Sigmoid colon (tissue), 3 donors: ENCODE results near the gene FBXO40.

ENCODE experiments used
- POLR2A ChIP-seq, 2 donors: fragments of 450-650 bp; IDR thresholded peaks; one replicate each; pipeline ENCODE4 v1.6.1; 2016; ENCODE audit warnings: antibody characterized with exemption in 2 of 2, mild to moderate bottlenecking in 2 of 2, moderate library complexity in 2 of 2
- TF ChIP-seq, protein P1 (sequence below), 4 experiments: fragments of 450-650 bp in 3 of 4; fragments of 200-600 bp in 1 of 4; IDR thresholded peaks; one replicate each; pipeline ENCODE4 v1.5.1; 2016 to 2019; ENCODE audit warnings: antibody characterized with exemption in 4 of 4, mild to moderate bottlenecking in 3 of 4, moderate library complexity in 2 of 4

DNA sequence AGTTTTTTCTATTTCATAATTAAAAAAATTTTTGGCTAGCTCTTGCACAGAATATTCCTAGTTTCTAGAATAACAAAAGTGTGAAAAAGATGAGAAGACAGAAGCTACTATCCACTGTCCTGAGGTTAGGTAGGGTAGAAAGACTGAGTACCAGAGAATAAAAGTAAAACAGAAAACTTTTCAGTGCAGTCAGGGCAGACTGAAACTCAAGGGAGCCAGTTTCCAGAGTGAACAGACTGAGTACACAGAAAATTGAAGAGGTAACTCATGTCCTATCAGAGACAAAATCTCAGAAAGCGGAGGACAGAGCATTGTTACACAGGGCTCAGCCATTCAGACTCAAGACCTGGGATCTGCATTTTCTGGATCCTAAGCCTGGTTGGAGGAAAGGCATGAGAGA lies 8.8 kb upstream of the FBXO40 start:
- TF ChIP-seq POLR2A (IDR thresholded peaks at IDR 0.05): no peak
- TF ChIP-seq, protein P1, sequence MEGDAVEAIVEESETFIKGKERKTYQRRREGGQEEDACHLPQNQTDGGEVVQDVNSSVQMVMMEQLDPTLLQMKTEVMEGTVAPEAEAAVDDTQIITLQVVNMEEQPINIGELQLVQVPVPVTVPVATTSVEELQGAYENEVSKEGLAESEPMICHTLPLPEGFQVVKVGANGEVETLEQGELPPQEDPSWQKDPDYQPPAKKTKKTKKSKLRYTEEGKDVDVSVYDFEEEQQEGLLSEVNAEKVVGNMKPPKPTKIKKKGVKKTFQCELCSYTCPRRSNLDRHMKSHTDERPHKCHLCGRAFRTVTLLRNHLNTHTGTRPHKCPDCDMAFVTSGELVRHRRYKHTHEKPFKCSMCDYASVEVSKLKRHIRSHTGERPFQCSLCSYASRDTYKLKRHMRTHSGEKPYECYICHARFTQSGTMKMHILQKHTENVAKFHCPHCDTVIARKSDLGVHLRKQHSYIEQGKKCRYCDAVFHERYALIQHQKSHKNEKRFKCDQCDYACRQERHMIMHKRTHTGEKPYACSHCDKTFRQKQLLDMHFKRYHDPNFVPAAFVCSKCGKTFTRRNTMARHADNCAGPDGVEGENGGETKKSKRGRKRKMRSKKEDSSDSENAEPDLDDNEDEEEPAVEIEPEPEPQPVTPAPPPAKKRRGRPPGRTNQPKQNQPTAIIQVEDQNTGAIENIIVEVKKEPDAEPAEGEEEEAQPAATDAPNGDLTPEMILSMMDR (IDR thresholded peaks at IDR 0.05): no peak
